ENCODE results near the gene ARHGAP12. TPM values are rescaled to one million over a fixed set of nuclear protein-coding genes. Genes with fewer than 3 reads are reported as not detected.

Gene ARHGAP12
- total RNA-seq, 1 donor from 2014 or later = 68.9 TPM

DNA sequence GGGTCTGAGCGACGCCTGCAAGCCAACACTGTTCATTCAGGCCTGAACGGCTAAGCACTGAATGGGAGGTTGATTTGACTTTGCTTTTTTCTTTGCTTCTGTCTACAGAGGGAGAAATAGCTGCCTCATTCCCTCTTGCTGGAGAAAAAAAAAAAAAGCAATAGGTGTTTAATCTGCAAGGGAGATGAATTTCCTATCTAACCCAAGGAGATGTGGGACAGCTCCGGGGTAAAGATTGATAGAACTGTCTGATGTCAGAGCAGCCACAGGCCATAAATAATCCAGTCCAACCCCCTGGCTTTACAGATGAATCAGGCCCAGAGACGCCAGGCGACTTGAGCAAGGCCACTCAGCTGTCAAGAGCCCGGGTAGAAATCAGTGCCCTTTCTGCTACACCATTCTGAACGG lies 168.0 kb downstream of the ARHGAP12 start:
- H3K27me3 Mint-ChIP-seq (ENCODE audit: insufficient read depth, low read depth) = peaks cover 2% of the 10 kb centered on the region
- Histone ChIP-seq H3F3A (ENCODE audit: low read depth) (peaks cover 47% of the 10 kb centered on the region), H3K79me2 (ENCODE audit: low read depth) (no peaks in the 10 kb centered on the region), H3K4me3 (peak overlapping the region; percentile 37), H3K9ac (no peak overlapping the region), H3K27me3 (no peaks in the 10 kb centered on the region), H3K27ac (peak overlapping the region; percentile 81), H3K9me3 (ENCODE audit: low read depth) (no peaks in the 10 kb centered on the region), H3K4me1 (peaks cover 46% of the 10 kb centered on the region), H3K4me2 (peak overlapping the region; percentile 75), H4K20me1 (ENCODE audit: low read depth) (peaks cover 12% of the 10 kb centered on the region), H2AFZ (replicated peaks) (peak overlapping the region; percentile 59), H3K36me3 (no peaks in the 10 kb centered on the region)
- TF ChIP-seq, protein P1, sequence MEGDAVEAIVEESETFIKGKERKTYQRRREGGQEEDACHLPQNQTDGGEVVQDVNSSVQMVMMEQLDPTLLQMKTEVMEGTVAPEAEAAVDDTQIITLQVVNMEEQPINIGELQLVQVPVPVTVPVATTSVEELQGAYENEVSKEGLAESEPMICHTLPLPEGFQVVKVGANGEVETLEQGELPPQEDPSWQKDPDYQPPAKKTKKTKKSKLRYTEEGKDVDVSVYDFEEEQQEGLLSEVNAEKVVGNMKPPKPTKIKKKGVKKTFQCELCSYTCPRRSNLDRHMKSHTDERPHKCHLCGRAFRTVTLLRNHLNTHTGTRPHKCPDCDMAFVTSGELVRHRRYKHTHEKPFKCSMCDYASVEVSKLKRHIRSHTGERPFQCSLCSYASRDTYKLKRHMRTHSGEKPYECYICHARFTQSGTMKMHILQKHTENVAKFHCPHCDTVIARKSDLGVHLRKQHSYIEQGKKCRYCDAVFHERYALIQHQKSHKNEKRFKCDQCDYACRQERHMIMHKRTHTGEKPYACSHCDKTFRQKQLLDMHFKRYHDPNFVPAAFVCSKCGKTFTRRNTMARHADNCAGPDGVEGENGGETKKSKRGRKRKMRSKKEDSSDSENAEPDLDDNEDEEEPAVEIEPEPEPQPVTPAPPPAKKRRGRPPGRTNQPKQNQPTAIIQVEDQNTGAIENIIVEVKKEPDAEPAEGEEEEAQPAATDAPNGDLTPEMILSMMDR (IDR thresholded peaks at IDR 0.05) = no peak
- TF ChIP-seq EZH2phosphoT487 (IDR thresholded peaks at IDR 0.05) = no peak
- no peak for TF ChIP-seq EZH2 (IDR thresholded peaks at IDR 0.05)
- H3K27ac Mint-ChIP-seq = peak overlapping the region; percentile 99
- no peaks in the 10 kb centered on the region for H3K36me3 Mint-ChIP-seq
- H3K9me3 Mint-ChIP-seq = peaks cover 8% of the 10 kb centered on the region
- H3K4me1 Mint-ChIP-seq = peaks cover 47% of the 10 kb centered on the region
- H3K4me3 Mint-ChIP-seq = peak overlapping the region; percentile 87
- no peak for DNase-seq (ENCODE audit: low spot score)

DNA sequence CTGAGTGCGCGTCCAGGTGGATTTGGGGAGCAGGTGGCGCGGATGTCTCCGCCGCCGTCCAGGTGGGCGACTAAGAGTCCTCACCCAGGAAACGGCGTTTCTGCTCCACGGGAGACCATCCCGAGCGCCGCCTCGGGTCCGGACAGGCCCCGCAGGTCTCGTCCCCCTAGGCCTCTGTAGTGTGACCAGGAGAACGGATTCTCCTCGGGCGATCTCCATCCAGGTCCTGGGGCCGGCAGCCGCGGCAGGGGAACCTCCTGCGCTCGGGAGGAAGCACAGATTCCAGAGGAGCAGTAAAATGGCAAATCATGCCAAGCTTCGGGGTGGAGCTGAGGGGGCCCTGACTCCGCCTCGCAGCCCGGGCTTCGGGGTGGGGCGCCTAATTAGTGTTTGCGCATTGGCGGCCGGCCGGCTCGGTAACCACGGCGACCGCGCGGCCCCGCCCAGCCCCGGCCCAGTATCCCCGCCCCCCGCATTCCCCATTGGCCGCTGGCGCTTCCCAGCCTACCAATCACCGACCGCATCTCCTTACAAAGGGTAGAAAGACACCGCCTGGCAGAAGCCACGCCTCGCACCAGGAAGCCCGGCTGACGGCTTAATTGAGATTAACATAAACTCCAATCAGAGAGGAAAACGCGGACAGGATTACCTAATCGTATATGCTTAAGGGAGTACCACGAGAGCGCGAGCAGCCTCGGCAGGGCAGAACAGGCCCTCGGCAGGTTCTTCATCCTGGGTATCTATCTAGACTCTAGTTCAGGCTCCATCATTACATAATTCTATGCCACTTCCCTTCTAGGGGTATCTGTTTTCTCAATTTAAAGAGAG lies 168.6 kb downstream of the ARHGAP12 start:
- no peaks in the 10 kb centered on the region for H3K36me3 Mint-ChIP-seq
- H3K27ac Mint-ChIP-seq = peak overlapping the region; percentile 99
- H3K27me3 Mint-ChIP-seq (ENCODE audit: insufficient read depth, low read depth) = peaks cover 2% of the 10 kb centered on the region
- Histone ChIP-seq H3K4me1 (peaks cover 48% of the 10 kb centered on the region), H3K27ac (peak overlapping the region; percentile 85), H3K9me3 (ENCODE audit: low read depth) (no peaks in the 10 kb centered on the region), H3F3A (ENCODE audit: low read depth) (peaks cover 51% of the 10 kb centered on the region), H3K4me3 (peak overlapping the region; percentile 88), H3K79me2 (ENCODE audit: low read depth) (no peaks in the 10 kb centered on the region), H2AFZ (replicated peaks) (peak overlapping the region; percentile 68), H3K9ac (peak overlapping the region; percentile 33), H4K20me1 (ENCODE audit: low read depth) (peaks cover 12% of the 10 kb centered on the region), H3K4me2 (peak overlapping the region; percentile 90), H3K36me3 (no peaks in the 10 kb centered on the region), H3K27me3 (no peaks in the 10 kb centered on the region)
- TF ChIP-seq, protein P1 (IDR thresholded peaks at IDR 0.05) = no peak
- TF ChIP-seq EZH2phosphoT487 (IDR thresholded peaks at IDR 0.05) = no peak
- DNase-seq (ENCODE audit: low spot score) = peak; percentile 99
- H3K4me3 Mint-ChIP-seq = peak overlapping the region; percentile 87
- H3K9me3 Mint-ChIP-seq = peaks cover 8% of the 10 kb centered on the region
- peaks cover 48% of the 10 kb centered on the region for H3K4me1 Mint-ChIP-seq

DNA sequence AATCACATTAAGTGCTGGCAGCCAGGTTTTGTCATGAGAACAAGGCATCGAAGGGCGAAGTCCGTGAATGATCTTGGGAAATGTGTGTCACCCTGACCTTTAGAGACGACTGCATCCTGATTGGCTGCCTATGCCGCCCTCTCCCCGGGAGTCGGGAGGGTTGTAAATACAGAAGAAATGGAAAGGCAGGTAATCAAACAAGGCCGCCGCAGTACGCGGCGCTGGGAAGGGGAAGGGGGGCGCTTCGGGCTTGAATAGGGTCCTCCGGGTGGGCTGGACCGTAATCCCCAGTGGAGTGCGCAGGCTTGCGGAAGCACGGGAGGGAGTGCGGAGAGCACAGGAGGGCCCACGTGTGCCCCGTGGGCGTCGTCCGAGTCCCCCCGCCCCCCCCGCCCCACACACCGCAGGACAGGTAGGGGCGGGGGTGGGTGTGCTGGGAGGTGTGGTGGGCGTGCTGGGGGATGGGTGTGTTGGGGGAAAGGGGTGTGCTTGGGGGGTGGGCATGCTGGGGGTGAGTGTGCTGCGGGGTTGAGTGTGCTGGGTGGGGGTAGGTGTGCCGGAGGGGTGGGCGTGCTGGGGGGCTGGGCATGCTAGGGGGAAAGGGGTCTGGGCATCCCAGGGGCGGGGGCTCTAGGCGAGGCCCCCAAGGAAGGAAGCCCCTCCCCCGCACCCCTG lies 169.4 kb downstream of the ARHGAP12 start:
- peak overlapping the region; percentile 33 for H3K9ac ChIP-seq
- no peaks in the 10 kb centered on the region for H3K36me3 Mint-ChIP-seq
- H3K27me3 ChIP-seq = no peaks in the 10 kb centered on the region
- H3K27me3 Mint-ChIP-seq (ENCODE audit: insufficient read depth, low read depth) = peaks cover 5% of the 10 kb centered on the region
- H3K27ac ChIP-seq = peak overlapping the region; percentile 85
- DNase-seq (ENCODE audit: low spot score) = peak; percentile 74
- peak overlapping the region; percentile 90 for H3K4me2 ChIP-seq
- peaks cover 53% of the 10 kb centered on the region for H3K4me1 ChIP-seq
- no peaks in the 10 kb centered on the region for H3K36me3 ChIP-seq
- peak overlapping the region; percentile 88 for H3K4me3 Mint-ChIP-seq
- TF ChIP-seq, protein P1 (IDR thresholded peaks at IDR 0.05) = no peak
- no peak for TF ChIP-seq EZH2phosphoT487 (IDR thresholded peaks at IDR 0.05)
- TF ChIP-seq EZH2 (IDR thresholded peaks at IDR 0.05) = no peak
- H3F3A ChIP-seq (ENCODE audit: low read depth) = peaks cover 56% of the 10 kb centered on the region
- peak overlapping the region; percentile 88 for H3K4me3 ChIP-seq
- no peaks in the 10 kb centered on the region for H3K9me3 ChIP-seq (ENCODE audit: low read depth)
- H3K79me2 ChIP-seq (ENCODE audit: low read depth) = no peaks in the 10 kb centered on the region
- H3K4me1 Mint-ChIP-seq = peaks cover 55% of the 10 kb centered on the region
- peak overlapping the region; percentile 79 for H3K27ac Mint-ChIP-seq
- H2AFZ ChIP-seq (replicated peaks) = peak overlapping the region; percentile 68
- H3K9me3 Mint-ChIP-seq = peaks cover 8% of the 10 kb centered on the region
- H4K20me1 ChIP-seq (ENCODE audit: low read depth) = peaks cover 12% of the 10 kb centered on the region

Data from neural progenitor cell (in vitro differentiated cells).